Brain microvascular endothelial cell (primary cell): Measurements from ENCODE around the gene SYNGR1.
"Not testable (repeated sequence)": the region's sequence is repeated elsewhere in the genome, so short reads cannot be mapped to it uniquely, and the experiment has no call there.

Source experiments
- DNase-seq: peaks from one replicate; pipeline ENCODE4 v3.0.0-alpha.2; 2020
- H3K27ac ChIP-seq: fragments of 250-450 bp; sonication (Bioruptor Pico); 2 replicates; pipeline ENCODE4 v1.5.1; 2020; ENCODE audit warnings: mild to moderate bottlenecking, moderate library complexity
- H3K27me3 ChIP-seq: fragments of 250-450 bp; sonication (Bioruptor Pico); replicated peaks from 2 replicates; pipeline ENCODE4 v1.5.1; 2020; ENCODE audit warnings: mild to moderate bottlenecking
- H3K36me3 ChIP-seq: fragments of 250-450 bp; sonication (Bioruptor Pico); replicated peaks from 2 replicates; pipeline ENCODE4 v1.5.1; 2020; ENCODE audit warnings: mild to moderate bottlenecking
- H3K4me3 ChIP-seq: 2 replicates; pipeline ENCODE4 v1.5.1; 2011; ENCODE audit warnings: low read depth, mild to moderate bottlenecking, control low read depth, low read length, moderate library complexity
- in situ Hi-C: cut with HindIII; loops from 2 replicates; pipeline ENCODE4 v1.10.0; 2017; ENCODE audit warnings: low sequenced_read_pairs, low pct_ligation_motif_present
- TF ChIP-seq, protein P1 (sequence below): IDR thresholded peaks from 2 replicates; pipeline ENCODE4 v1.5.1; 2011; ENCODE audit warnings: low read depth, mild to moderate bottlenecking, moderate library complexity, low read length, control low read depth, inconsistent platforms; ENCODE audit errors: missing control alignments

Gene SYNGR1

DNA sequence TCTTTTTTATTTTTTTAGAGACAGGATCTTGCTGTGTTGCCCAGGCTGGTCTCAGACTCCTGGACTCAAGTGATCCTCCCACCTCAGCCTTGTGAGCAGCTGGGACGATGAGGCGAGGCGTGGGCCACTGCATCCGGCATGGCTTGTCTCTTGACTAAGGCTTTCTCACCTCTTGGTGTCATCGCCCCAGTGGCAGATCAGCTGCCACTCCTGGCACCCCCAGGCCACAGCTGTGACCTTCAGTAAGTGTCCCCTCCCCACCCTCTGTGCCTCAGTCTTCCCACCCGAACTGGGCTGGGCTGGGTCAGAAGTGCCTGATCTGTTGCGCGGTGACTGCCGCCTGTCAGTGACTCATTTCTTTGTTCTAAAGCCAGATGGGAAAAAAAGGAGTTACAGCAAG, 3.6 kb downstream of the SYNGR1 start:
- TF ChIP-seq, protein P1, sequence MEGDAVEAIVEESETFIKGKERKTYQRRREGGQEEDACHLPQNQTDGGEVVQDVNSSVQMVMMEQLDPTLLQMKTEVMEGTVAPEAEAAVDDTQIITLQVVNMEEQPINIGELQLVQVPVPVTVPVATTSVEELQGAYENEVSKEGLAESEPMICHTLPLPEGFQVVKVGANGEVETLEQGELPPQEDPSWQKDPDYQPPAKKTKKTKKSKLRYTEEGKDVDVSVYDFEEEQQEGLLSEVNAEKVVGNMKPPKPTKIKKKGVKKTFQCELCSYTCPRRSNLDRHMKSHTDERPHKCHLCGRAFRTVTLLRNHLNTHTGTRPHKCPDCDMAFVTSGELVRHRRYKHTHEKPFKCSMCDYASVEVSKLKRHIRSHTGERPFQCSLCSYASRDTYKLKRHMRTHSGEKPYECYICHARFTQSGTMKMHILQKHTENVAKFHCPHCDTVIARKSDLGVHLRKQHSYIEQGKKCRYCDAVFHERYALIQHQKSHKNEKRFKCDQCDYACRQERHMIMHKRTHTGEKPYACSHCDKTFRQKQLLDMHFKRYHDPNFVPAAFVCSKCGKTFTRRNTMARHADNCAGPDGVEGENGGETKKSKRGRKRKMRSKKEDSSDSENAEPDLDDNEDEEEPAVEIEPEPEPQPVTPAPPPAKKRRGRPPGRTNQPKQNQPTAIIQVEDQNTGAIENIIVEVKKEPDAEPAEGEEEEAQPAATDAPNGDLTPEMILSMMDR: no peak
- no peaks in the 10 kb centered on the region for H3K27me3 ChIP-seq
- H3K27ac ChIP-seq: no peak overlapping the region
- in situ Hi-C loops: no loop called here
- no peaks in the 10 kb centered on the region for H3K36me3 ChIP-seq
- DNase-seq: no peak
- H3K4me3 ChIP-seq: no peak overlapping the region

GRCh38 chr22:39355080-39355479, 5.3 kb downstream of the SYNGR1 start:
- Histone ChIP-seq H3K36me3 (no peaks in the 10 kb centered on the region), H3K27ac (no peak overlapping the region), H3K4me3 (no peak overlapping the region), H3K27me3 (no peaks in the 10 kb centered on the region)
- no peak for DNase-seq
- in situ Hi-C loops: no loop called here
- TF ChIP-seq, protein P1: no peak

GRCh38 chr22:39355805-39356204, 6.0 kb downstream of the SYNGR1 start:
- DNase-seq, H3K27ac ChIP-seq, H3K4me3 ChIP-seq, H3K27me3 ChIP-seq, in situ Hi-C loops, H3K36me3 ChIP-seq: not testable (repeated sequence)

DNA sequence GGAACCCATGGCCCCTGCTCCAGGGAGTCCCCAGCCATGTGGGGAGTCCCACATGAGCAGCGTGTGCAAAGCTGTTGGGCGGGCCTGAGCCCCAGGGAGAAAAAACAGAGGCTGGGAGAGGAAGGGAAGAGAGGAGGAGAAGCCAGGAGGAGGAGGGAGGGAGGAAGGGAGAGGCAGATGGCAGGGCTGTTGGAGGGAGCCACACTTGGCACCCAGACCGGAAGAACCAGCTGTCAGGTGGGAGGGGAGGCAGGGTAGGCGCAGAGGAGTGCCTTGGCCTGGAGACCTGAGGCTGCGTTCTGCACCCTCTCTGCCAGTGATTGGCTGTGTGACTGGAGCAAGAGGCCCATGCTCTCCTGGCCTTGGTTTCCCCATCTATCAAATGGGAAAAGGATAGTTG, 6.7 kb downstream of the SYNGR1 start:
- no peak for DNase-seq
- H3K27ac ChIP-seq: no peak overlapping the region
- no peak overlapping the region for H3K4me3 ChIP-seq
- H3K27me3 ChIP-seq: no peaks in the 10 kb centered on the region
- TF ChIP-seq, protein P1: no peak
- in situ Hi-C loops: no loop called here
- H3K36me3 ChIP-seq: no peaks in the 10 kb centered on the region

GRCh38 chr22:39357110-39358108, 7.6 kb downstream of the SYNGR1 start:
- in situ Hi-C loops, H3K4me3 ChIP-seq, DNase-seq, H3K36me3 ChIP-seq, H3K27ac ChIP-seq, H3K27me3 ChIP-seq: not testable (repeated sequence)

- H3K27ac ChIP-seq, DNase-seq, H3K36me3 ChIP-seq, H3K4me3 ChIP-seq, in situ Hi-C loops, H3K27me3 ChIP-seq: not testable (repeated sequence)
These were observed 8.4 kb downstream of the SYNGR1 start for GRCh38 chr22:39358197-39358596.

- in situ Hi-C loops: no loop called here
- Histone ChIP-seq H3K4me3 (no peak overlapping the region), H3K27me3 (no peaks in the 10 kb centered on the region), H3K27ac (no peak overlapping the region), H3K36me3 (no peaks in the 10 kb centered on the region)
- TF ChIP-seq, protein P1: no peak
- DNase-seq: no peak
These were observed 9.9 kb downstream of the SYNGR1 start for GRCh38 chr22:39359659-39360195.
